ENCODE data around the gene CERKL.

CERKL gene

GRCh38 chr2:181677912-181678586 lies 21.1 kb upstream of the CERKL start:
- DNase-seq: peak in 1 of 2 experiments; percentile 69

GRCh38 chr2:181675254-181675653 lies 18.3 kb upstream of the CERKL start:
- DNase-seq: peak; percentile 58 to 70

- peak; percentile 61 to 82 for DNase-seq
Measured at GRCh38 chr2:181674461-181674860, 17.6 kb upstream of the CERKL start.

GRCh38 chr2:181673173-181673572 lies 16.3 kb upstream of the CERKL start:
- DNase-seq: peak; percentile 65 to 93

- no peak for DNase-seq
Measured at GRCh38 chr2:181672255-181673008, 15.5 kb upstream of the CERKL start.

- DNase-seq: no peak
Measured at GRCh38 chr2:181670632-181671031, 13.7 kb upstream of the CERKL start.

GRCh38 chr2:181667234-181667633 lies 10.3 kb upstream of the CERKL start:
- DNase-seq: no peak

GRCh38 chr2:181662287-181662686 lies 5.4 kb upstream of the CERKL start:
- DNase-seq: peak in 1 of 2 experiments; percentile 21

GRCh38 chr2:181660181-181660580 lies 3.3 kb upstream of the CERKL start:
- no peak for DNase-seq

GRCh38 chr2:181658444-181658843 lies 1.5 kb upstream of the CERKL start:
- peak in 1 of 2 experiments; percentile 71 for DNase-seq

- no peak for DNase-seq
Measured at GRCh38 chr2:181657379-181657778, 474 bp upstream of the CERKL start.

- no peak for DNase-seq
Measured at GRCh38 chr2:181655519-181655918, 1.4 kb downstream of the CERKL start.

- DNase-seq: no peak
Measured at GRCh38 chr2:181649436-181649979, 7.4 kb downstream of the CERKL start.

- no peak for DNase-seq
Measured at GRCh38 chr2:181648478-181649155, 8.3 kb downstream of the CERKL start.

- no peak for DNase-seq
Measured at GRCh38 chr2:181646415-181646987, 10.4 kb downstream of the CERKL start.

- DNase-seq: no peak
Measured at GRCh38 chr2:181643151-181643550, 13.8 kb downstream of the CERKL start.

- peak in 1 of 2 experiments; percentile 32 for DNase-seq
Measured at GRCh38 chr2:181642086-181642485, 14.8 kb downstream of the CERKL start.

- DNase-seq: no peak
Measured at GRCh38 chr2:181639686-181640085, 17.2 kb downstream of the CERKL start.

- peak in 1 of 2 experiments; percentile 63 for DNase-seq
Measured at GRCh38 chr2:181632733-181633401, 24.0 kb downstream of the CERKL start.

GRCh38 chr2:181628590-181629585 lies 28.0 kb downstream of the CERKL start:
- DNase-seq: peak; percentile 35 to 67

GRCh38 chr2:181627545-181627944 lies 29.4 kb downstream of the CERKL start:
- DNase-seq: peak in 1 of 2 experiments; percentile 44

All from NCI-H446 (cell line).